Measurements from ENCODE around the gene USP26.
"Not testable (repeated sequence)": the region's sequence is repeated elsewhere in the genome, so short reads cannot be mapped to it uniquely, and the experiment has no call there.

USP26 gene

DNA sequence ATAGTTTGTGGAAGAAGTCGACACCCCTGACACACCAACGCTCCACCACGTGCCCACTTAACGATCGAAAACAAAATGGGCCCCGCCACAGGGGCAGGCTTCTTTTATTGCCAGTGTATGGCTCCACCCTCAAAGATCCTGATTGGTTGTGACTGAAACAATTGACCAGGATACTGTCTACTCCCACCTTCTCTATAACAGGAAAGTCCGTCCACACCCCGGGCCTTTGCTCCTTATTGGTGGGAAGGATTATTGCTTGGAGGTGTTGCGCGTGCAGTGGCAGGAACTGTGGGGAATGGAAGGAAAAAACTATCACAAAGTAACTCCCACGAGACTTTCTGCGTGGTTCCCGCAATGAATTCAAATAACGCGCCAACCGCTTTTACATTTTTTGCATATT is at the start of gene USP26:
Gene USP26 (minus strand): TSS at position 79 of the 400 bp plus-strand sequence. CDS start 68,889 bp downstream, outside the sequence.
- no peak for DNase-seq (ENCODE audit: low spot score)

- DNase-seq (ENCODE audit: low spot score) = no peak
These were observed 37.4 kb upstream of the USP26 start for GRCh38 chrX:133134282-133134681.

- DNase-seq (ENCODE audit: low spot score) = no peak
These were observed 23.5 kb upstream of the USP26 start for GRCh38 chrX:133120406-133120805.

DNA sequence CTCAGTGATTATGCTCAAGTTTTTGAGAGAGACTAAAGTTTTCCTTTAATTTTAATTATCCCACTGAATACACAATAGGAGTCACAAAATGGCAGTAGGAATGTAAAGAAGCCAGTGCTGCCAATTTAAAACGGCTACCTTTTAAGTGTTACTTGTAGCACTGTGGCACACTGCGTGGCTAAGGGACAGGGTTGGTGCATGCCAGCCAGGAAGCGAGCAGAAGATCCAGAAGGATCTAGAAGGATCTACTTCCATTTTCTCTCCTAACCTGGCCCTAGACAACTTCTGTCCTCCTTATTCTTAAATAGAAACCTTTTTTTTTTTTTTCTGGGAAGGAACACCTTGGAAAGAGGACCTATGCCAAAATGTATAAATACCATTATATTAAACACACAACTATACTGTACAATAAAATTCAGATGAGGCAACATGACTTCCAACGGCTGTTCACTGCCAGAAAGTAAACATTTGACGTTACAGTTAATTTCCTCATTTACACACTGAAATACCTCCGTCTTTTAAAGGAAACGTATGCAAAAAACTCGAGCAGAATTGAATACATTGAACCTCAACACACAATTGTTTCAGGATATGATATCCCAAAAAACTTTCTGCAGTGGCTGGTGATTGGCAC is 2.7 kb downstream of the USP26 start:
- DNase-seq (ENCODE audit: low spot score) = no peak

DNA sequence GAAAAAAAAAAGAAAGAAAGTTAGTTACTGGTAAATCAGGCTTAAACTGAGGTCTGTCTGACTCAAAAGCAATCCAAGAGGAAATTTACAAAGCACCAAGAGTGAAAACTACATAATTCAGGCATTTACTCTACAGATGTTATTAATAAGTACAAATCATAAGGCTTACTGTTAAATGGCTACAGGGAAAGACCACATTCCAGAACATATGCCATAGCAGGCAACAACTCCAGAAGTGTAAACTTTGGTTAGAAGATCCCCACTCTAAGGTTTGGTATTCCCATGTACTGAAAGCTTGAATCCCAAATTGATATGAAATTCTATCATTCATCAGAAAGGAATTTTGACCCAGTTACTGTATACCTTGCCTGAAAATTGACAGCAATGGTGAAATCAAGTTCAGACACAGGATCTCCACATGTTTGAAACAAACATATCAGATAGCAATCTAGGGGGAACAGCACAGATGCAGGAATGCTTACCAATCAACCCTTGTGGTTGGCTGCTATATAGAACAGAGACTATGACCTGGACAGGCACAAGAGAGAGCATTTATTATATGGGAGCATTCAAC is 6.6 kb downstream of the USP26 start:
- no peak for DNase-seq (ENCODE audit: low spot score)

DNA sequence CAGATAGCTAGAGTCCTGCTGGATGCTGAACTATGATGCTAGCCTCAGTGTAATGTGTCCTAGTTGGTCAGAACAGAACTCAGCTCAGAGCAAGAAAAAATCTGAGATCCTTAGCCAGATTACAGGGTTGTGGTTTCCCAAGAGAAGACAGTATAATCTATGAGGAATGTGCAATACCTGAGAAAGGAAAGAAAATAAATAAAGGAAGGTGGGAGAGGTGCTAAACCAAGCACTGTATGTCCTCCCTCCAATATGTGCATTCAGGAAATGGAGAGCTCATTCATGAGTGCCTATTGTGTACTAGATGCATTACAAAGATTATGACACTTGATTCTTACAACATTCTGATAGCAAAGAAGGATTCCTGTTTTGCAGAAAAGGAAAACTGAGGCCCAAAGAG is 7.5 kb downstream of the USP26 start:
- no peak for DNase-seq (ENCODE audit: low spot score)

- DNase-seq (ENCODE audit: low spot score) = no peak
These were observed 11.1 kb downstream of the USP26 start for GRCh38 chrX:133085785-133086184.

- not testable (repeated sequence) for DNase-seq (ENCODE audit: low spot score)
These were observed 11.9 kb downstream of the USP26 start for GRCh38 chrX:133085056-133085455.

GRCh38 chrX:133083899-133084298 is 13.0 kb downstream of the USP26 start:
- DNase-seq (ENCODE audit: low spot score) = no peak

DNA sequence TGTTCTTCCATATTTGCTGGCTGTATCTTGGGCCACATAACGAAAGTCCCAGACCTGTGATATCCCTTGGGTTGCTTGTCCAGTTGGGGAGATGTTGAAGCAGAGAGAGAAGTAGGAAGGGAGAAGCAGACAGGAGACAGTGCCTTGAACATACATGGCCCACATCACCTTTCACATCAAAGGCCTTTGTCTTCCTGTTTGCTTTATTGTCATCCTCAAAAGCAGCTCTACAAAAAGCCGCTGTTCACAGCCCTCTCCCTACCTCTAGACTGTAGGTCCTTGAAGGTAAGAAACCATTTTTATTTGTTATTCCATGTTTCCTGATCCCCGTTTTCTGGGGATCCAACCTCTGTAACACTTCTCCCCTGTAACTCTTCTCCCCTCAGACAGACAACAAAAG is 14.9 kb downstream of the USP26 start:
- DNase-seq (ENCODE audit: low spot score) = no peak

GRCh38 chrX:133077856-133078255 is 19.1 kb downstream of the USP26 start:
- DNase-seq (ENCODE audit: low spot score) = not testable (repeated sequence)

DNA sequence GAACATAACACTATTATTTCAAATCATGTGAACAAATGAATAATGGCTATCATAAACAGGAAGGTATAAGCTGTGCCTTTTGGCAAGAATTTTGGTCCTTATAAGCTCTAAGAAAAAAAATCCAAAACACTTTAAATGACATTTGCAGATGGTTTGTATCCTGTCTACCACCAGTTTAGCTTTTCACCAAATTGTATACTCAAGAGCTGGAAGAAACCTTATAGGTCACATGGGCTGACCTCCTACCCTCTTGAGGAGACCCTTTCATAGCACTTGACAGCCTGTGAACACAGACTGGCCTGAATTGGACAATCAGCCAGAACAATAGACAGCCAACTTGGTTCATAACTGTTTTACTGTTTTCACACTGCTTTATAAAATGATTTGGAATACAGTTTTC is 24.3 kb downstream of the USP26 start:
- DNase-seq (ENCODE audit: low spot score) = no peak

GRCh38 chrX:133068461-133068860 is 28.4 kb downstream of the USP26 start:
- no peak for DNase-seq (ENCODE audit: low spot score)

GRCh38 chrX:133056341-133056740 is 40.6 kb downstream of the USP26 start:
- no peak for DNase-seq (ENCODE audit: low spot score)

DNA sequence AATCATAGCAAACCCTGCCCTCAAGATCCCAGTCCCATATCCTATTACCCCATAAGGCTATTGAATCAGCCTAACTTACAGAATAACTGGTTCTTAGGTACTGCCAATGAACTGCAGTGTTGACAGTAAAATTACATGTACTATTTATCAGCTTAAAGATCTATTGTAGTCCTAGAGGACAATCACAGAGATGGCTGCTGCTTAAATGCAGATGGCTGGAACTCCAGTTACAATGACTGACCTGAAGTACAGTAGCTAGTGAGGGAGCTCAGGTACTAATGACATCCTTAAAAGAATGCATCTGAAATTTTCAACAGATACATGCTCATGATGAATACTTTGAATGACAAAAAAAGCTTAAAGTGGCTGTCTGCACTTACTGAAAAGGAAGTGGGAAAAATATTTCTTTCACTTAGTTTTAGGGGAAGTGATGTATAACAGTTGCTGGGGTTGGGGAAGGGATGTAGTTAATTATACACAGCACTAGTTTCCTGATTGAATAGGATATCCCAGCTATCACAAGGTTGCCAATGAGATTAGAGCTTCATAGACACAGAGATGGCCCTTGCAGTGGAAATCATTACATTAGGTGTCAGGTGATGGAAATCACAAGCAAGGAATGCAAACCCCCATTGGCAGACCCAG is 42.0 kb downstream of the USP26 start:
- DNase-seq (ENCODE audit: low spot score) = no peak

DNA sequence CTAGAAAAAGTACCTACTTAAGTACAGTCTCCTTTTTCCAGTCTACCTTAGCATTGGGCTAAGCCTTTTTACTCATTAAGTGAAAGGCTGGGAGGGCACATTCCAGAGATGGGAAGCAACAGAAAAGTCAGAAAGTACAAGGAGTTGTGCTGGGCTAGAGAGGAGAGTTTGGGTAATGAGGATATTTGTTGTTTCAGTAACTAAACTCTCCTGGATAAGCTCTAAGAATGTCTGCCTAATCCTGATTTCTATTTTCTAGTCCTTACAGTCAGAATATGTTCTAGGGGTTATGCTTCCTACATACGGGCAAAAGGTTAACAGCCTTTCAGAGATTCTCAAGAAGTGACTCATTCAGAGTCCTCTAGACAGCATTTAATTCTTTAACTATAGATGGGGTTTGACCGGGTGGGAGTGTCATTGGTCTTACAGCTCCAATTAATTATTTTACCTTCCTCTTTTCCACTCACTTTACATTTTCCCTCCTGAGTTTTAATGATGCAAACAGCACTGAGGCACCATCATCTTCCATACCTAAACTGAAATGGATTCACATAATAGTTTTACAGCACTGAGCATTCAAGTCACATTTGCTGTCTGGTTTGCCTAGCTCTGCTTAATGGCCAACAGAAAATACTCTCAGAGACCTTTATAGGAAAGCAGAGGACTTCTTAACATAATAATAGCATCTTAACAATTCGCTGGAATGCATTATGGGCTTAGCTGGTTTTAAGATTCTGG is 42.9 kb downstream of the USP26 start:
- DNase-seq (ENCODE audit: low spot score) = no peak

DNA sequence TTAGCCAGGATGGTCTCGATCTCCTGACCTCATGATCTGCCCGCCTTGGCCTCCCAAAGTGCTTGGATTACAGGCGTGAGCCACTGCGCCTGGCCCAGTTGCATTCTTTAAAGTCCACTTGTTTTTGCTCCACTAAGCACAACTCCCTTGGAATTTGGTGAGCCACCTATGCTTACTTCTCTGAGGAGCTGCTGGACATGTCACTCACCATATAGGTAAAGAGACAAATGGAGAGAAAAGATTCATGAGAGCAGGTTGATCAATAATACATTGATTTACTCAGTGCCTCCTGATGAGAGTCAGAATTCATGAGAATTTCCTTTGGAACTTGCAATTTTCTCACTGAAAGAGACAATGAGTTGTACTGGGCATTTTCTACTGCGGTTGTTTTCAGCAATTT is 48.2 kb downstream of the USP26 start:
- no peak for DNase-seq (ENCODE audit: low spot score)

DNA sequence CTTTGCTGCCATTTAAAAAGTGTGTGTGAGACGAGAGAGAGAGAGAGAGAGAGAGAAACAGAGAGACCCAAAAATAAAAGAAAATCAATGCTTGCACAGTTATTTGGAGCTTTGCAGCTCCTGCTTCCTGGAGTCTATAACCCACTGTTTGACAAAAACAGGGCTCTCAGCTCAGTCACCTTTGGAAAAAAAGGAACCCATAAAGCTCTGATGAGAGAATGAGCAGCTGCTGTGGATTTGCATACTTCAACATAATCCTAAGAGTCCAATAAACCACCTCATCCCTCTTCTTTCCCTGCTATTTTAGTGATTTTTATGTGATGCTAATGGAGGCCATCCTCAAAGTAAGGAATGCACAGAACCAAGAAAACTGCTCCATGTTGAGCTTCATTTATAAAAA is 50.3 kb downstream of the USP26 start:
- no peak for DNase-seq (ENCODE audit: low spot score)

- peak; percentile 4 for DNase-seq (ENCODE audit: low spot score)
These were observed 50.9 kb downstream of the USP26 start for GRCh38 chrX:133045986-133046385.

DNA sequence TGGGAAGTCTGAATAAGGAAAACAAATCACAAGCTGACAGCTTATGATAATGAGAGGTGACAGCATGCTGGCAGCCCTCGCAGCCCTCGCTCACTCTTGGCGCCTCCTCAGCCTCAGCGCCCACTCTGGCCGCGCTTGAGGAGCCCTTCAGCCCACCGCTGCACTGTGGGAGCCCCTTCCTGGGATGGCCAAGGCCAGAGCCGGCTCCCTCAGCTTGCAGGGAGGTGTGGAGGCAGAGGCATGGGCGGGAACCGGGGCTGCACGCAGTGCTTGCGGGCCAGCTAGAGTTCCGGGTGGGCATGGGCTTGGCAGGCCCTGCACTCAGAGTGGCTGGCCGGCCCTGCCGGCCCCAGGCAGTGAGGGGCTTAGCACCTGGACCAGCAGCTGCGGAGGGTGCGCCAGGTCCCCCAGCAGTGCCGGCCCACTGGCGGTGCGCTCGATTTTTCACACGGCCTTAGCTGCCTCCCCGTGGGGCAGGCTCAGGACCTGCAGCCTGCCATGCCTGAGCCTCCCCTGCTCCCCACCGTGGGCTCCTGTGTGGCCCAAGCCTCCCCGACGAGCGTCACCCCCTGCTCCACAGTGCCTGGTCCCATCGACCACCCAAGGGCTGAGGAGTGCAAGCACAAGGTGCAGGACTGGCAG is 52.6 kb downstream of the USP26 start:
- not testable (repeated sequence) for DNase-seq (ENCODE audit: low spot score)

DNA sequence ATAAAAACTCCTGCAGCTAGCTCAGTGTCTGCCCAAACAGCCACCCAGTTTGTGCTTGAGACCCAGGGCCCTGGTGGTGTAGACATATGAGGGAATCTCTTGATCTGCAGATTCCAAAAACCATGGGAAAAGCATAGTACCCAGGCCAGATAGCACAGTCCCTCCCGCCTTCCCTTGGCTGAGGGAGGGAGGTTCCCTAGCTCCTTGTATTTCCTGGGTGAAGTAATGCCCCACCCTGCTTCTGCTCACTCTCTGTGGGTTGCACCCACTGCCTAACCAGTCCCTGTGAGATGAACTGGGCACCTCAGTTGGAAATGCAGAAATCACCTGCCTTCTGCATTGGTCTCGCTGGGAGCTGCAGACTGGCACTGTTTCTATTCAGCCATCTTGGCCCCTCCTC is 54.6 kb downstream of the USP26 start:
- DNase-seq (ENCODE audit: low spot score) = no peak

- DNase-seq (ENCODE audit: low spot score) = no peak
These were observed 63.9 kb downstream of the USP26 start for GRCh38 chrX:133033010-133033409.
